HG03097 (cell line): ENCODE data around the gene RAB31.

ENCODE experiments used
- ATAC-seq: cut with Tn5 transposase; IDR thresholded peaks from one replicate; pipeline ENCODE4 v1.9.1; 2021; ENCODE audit not compliant: unreplicated experiment, low FRiP score

RAB31 gene

GRCh38 chr18:9711361-9712129 is 3.4 kb downstream of the RAB31 start:
- peak; percentile 50 for ATAC-seq

- ATAC-seq: no peak
These were observed 4.1 kb downstream of the RAB31 start for GRCh38 chr18:9712130-9712577.

GRCh38 chr18:9712611-9713010 is 4.5 kb downstream of the RAB31 start:
- no peak for ATAC-seq

GRCh38 chr18:9714266-9715087 is 6.4 kb downstream of the RAB31 start:
- ATAC-seq: no peak

- no peak for ATAC-seq
These were observed 6.9 kb downstream of the RAB31 start for GRCh38 chr18:9715088-9715343.

GRCh38 chr18:9715978-9716774 is 8.1 kb downstream of the RAB31 start:
- no peak for ATAC-seq

GRCh38 chr18:9716780-9717563 is 8.9 kb downstream of the RAB31 start:
- no peak for ATAC-seq

GRCh38 chr18:9719421-9719981 is 11.4 kb downstream of the RAB31 start:
- ATAC-seq: no peak

GRCh38 chr18:9720327-9720726 is 12.2 kb downstream of the RAB31 start:
- ATAC-seq: no peak

GRCh38 chr18:9721893-9722550 is 13.9 kb downstream of the RAB31 start:
- no peak for ATAC-seq

GRCh38 chr18:9722691-9723090 is 14.6 kb downstream of the RAB31 start:
- ATAC-seq: no peak

- no peak for ATAC-seq
These were observed 16.9 kb downstream of the RAB31 start for GRCh38 chr18:9724797-9725585.

GRCh38 chr18:9726175-9726574 is 18.1 kb downstream of the RAB31 start:
- ATAC-seq: no peak

GRCh38 chr18:9726936-9727335 is 18.8 kb downstream of the RAB31 start:
- no peak for ATAC-seq

- no peak for ATAC-seq
These were observed 22.7 kb downstream of the RAB31 start for GRCh38 chr18:9730786-9731185.

- no peak for ATAC-seq
These were observed 23.3 kb downstream of the RAB31 start for GRCh38 chr18:9731380-9731779.

GRCh38 chr18:9732031-9732430 is 23.9 kb downstream of the RAB31 start:
- ATAC-seq: no peak

GRCh38 chr18:9734189-9734588 is 26.1 kb downstream of the RAB31 start:
- ATAC-seq: no peak

- ATAC-seq: no peak
These were observed 27.1 kb downstream of the RAB31 start for GRCh38 chr18:9735238-9735637.
